GM12878 (cell line): Measurements from ENCODE around the gene DLD. TPM values are rescaled to one million over a fixed set of nuclear protein-coding genes. Genes with fewer than 3 reads are reported as not detected.

Experiments
- ATAC-seq: fragments of 200-7000 bp; cut with Tn5 transposase; 3 replicates; pipeline ENCODE4 v1.9.1; 2020; ENCODE audit warnings: mild to moderate bottlenecking, moderate library complexity
- BruUV-seq: library from RNA; stranded (reverse); fragments of 400-500 nt; replicated peaks from 2 replicates; lab custom pipeline; 2021; lab: Mats Ljungman, UMichigan
- CTCF ChIA-PET: fragments of 300-600 bp; sonication (Branson Sonifier 250); formaldehyde crosslinking; extraction: SDS; loops from one replicate; lab custom pipeline; 2021; ENCODE audit warnings: inconsistent platforms; lab: Yijun Ruan, JAX
- POLR2A ChIA-PET: fragments of 350-600 bp; formaldehyde crosslinking; extraction: SDS; loops from one replicate; lab custom pipeline; 2021; ENCODE audit warnings: inconsistent platforms; lab: Charles Lee
- RAD21 ChIA-PET: fragments of 300-600 bp; sonication (Branson Sonifier 250); formaldehyde crosslinking; loops from one replicate; lab custom pipeline; 2023; ENCODE audit warnings: antibody characterized with exemption; ENCODE audit not compliant: unreplicated experiment; lab: Charles Lee
- SMC1A ChIA-PET: fragments of 300-600 bp; sonication (Branson Sonifier 250); formaldehyde crosslinking; loops from one replicate; lab custom pipeline; 2023; ENCODE audit not compliant: unreplicated experiment, uncharacterized antibody; lab: Charles Lee
- DNase-seq: peaks from one replicate; pipeline ENCODE4 v3.0.0-alpha.2; 2011; ENCODE audit warnings: low read depth, low spot score
- FAIRE-seq: peaks from 3 replicates; lab custom pipeline; 2011; peaks lifted over from hg19 to GRCh38; lab: Jason Lieb, UNC
- H2AFZ ChIP-seq: 2 replicates; pipeline ENCODE4 v1.6.0; 2011; ENCODE audit warnings: low read depth, low read length, control low read depth; ENCODE audit not compliant: control insufficient read depth
- H3K27ac ChIP-seq: 2 replicates; pipeline ENCODE4 v1.5.1; 2011; ENCODE audit warnings: control low read depth; ENCODE audit not compliant: control insufficient read depth, insufficient read depth
- H3K27me3 ChIP-seq, 2 experiments: replicated peaks in 1 of 2; 2 replicates each; pipeline versions ENCODE4 v1.6.0 to v1.6.1; 2011; ENCODE audit warnings: low read length in 1 of 2; ENCODE audit not compliant: control insufficient read depth in 2 of 2, insufficient read depth in 2 of 2
- H3K36me3 ChIP-seq, 2 experiments: 2 replicates each; pipeline ENCODE4 v1.5.1; 2011; ENCODE audit warnings: low read length in 1 of 2; ENCODE audit not compliant: control insufficient read depth in 2 of 2, insufficient read depth in 2 of 2
- H3K4me1 ChIP-seq: 2 replicates; pipeline ENCODE4 v1.6.1; 2011; ENCODE audit warnings: mild to moderate bottlenecking, low read length, moderate library complexity, mixed read lengths; ENCODE audit not compliant: control insufficient read depth, insufficient read depth
- H3K4me2 ChIP-seq: 2 replicates; pipeline ENCODE4 v1.6.0; 2011; ENCODE audit warnings: control low read depth; ENCODE audit not compliant: control insufficient read depth, insufficient read depth
- H3K4me3 ChIP-seq: fragments of 200-600 bp; sonication (generic); 2 replicates; pipeline ENCODE4 v1.5.1; 2016
- H3K79me2 ChIP-seq: 2 replicates; pipeline ENCODE4 v1.6.0; 2011; ENCODE audit warnings: low read length; ENCODE audit not compliant: control insufficient read depth, insufficient read depth
- H3K9ac ChIP-seq: 2 replicates; pipeline ENCODE4 v1.8.0; 2011; ENCODE audit warnings: low read length, control low read depth, mixed read lengths; ENCODE audit not compliant: control insufficient read depth, insufficient read depth
- H3K9me3 ChIP-seq: replicated peaks from 3 replicates; pipeline ENCODE4 v1.5.1; 2011; ENCODE audit warnings: mild to moderate bottlenecking, low read length; ENCODE audit not compliant: control insufficient read depth, insufficient read depth
- H4K20me1 ChIP-seq: 2 replicates; pipeline ENCODE4 v1.6.0; 2011; ENCODE audit not compliant: control insufficient read depth, insufficient read depth
- ATF7 ChIP-seq: fragments of 450-650 bp; IDR thresholded peaks from 2 replicates; pipeline ENCODE4 v1.6.1; 2016; ENCODE audit warnings: low read depth, mild to moderate bottlenecking
- BACH1 ChIP-seq: fragments of 450-650 bp; IDR thresholded peaks from 2 replicates; pipeline ENCODE4 v1.6.1; 2017; ENCODE audit warnings: mild to moderate bottlenecking, borderline replicate concordance
- CEBPB ChIP-seq, 2 experiments: fragments of 150-350 bp in 1 of 2; IDR thresholded peaks; 2 replicates each; pipeline ENCODE4 v1.6.1; 2012 to 2014; ENCODE audit warnings: low read depth in 2 of 2, low read length in 2 of 2, borderline replicate concordance in 1 of 2, inconsistent platforms in 1 of 2
- CHD2 ChIP-seq: IDR thresholded peaks from 2 replicates; pipeline ENCODE4 v1.6.1; 2011; ENCODE audit warnings: low read depth, low read length, improper control_type of control experiment, borderline replicate concordance
- GATAD2B ChIP-seq: fragments of 450-650 bp; conservative IDR thresholded peaks from 2 replicates; pipeline ENCODE4 v1.6.1; 2017; ENCODE audit warnings: low read depth, mild to moderate bottlenecking, moderate library complexity
- IRF4 ChIP-seq: IDR thresholded peaks from 2 replicates; pipeline ENCODE4 v1.6.1; 2011; ENCODE audit warnings: low read depth, low read length
- JUND ChIP-seq: IDR thresholded peaks from 2 replicates; pipeline ENCODE4 v1.6.1; 2012; ENCODE audit warnings: low read depth, mild to moderate bottlenecking, low read length, improper control_type of control experiment, moderate library complexity
- MEF2A ChIP-seq: IDR thresholded peaks from 2 replicates; pipeline ENCODE4 v1.6.1; 2011; ENCODE audit warnings: low read depth, mild to moderate bottlenecking, low read length, moderate library complexity; ENCODE audit not compliant: insufficient read depth
- MYB ChIP-seq: fragments of 150-350 bp; IDR thresholded peaks from 2 replicates; pipeline ENCODE4 v1.6.1; 2014; ENCODE audit warnings: mild to moderate bottlenecking, low read depth, low read length, borderline replicate concordance
- POLR2AphosphoS2 ChIP-seq: IDR thresholded peaks from 2 replicates; pipeline ENCODE4 v1.6.1; 2011; ENCODE audit warnings: low read depth, mild to moderate bottlenecking, low read length, improper control_type of control experiment, moderate library complexity
- POLR2AphosphoS5 ChIP-seq: IDR thresholded peaks from 2 replicates; pipeline ENCODE4 v1.6.1; 2011; ENCODE audit warnings: mild to moderate bottlenecking, low read length, inconsistent platforms
- POU2F2 ChIP-seq: IDR thresholded peaks from 3 replicates; pipeline ENCODE4 v1.6.1; 2011; ENCODE audit warnings: low read depth, mild to moderate bottlenecking, low read length, borderline replicate concordance
- RFX5 ChIP-seq: IDR thresholded peaks from 2 replicates; pipeline ENCODE4 v1.6.1; 2011; ENCODE audit warnings: low read depth, low read length, improper control_type of control experiment
- SREBF2 ChIP-seq: IDR thresholded peaks from 2 replicates; pipeline ENCODE4 v1.6.1; 2012; ENCODE audit warnings: mild to moderate bottlenecking, low read length
- TARDBP ChIP-seq: IDR thresholded peaks from 2 replicates; pipeline ENCODE4 v1.6.1; 2016; ENCODE audit warnings: borderline replicate concordance
- TCF12 ChIP-seq: IDR thresholded peaks from 2 replicates; pipeline ENCODE4 v1.6.1; 2011; ENCODE audit warnings: low read depth, mild to moderate bottlenecking, low read length
- ZBED1 ChIP-seq: IDR thresholded peaks from 2 replicates; pipeline ENCODE4 v1.6.1; 2016; ENCODE audit warnings: borderline replicate concordance
- ZNF622 ChIP-seq: fragments of 450-650 bp; IDR thresholded peaks from 2 replicates; pipeline ENCODE4 v1.6.1; 2017; ENCODE audit warnings: mild to moderate bottlenecking, inconsistent platforms
- WGBS: methylation state at CpG from one replicate; pipeline ENCODE4 v1.1.6; 2016; ENCODE audit warnings: low lambda C conversion rate; ENCODE audit not compliant: insufficient replicate concordance, insufficient coverage; ENCODE audit errors: missing lambda C conversion rate; 5-methylcytosine and 5-hydroxymethylcytosine counted together
- in situ Hi-C: fragments of 300-500 bp; cut with MboI; formaldehyde crosslinking; loops from 9 replicates; pipeline ENCODE4 v1.14.3; 2018; ENCODE audit warnings: mixed read lengths
- intact Hi-C: fragments of 100-400 bp; cut with micrococcal nuclease; formaldehyde crosslinking; loops from one replicate; pipeline ENCODE4 v1.14.2; 2022; ENCODE audit not compliant: unreplicated experiment
- polyA plus RNA-seq, 11 experiments: library from polyadenylated mRNA; depleted of rRNA in 4 of 11; unstranded in 6 of 11; stranded (reverse) in 5 of 11; fragments of >200 nt; fragmentation: Nextera tagmentation in 4 of 11; fragmentation: Illumina TruSeq in 1 of 11; extraction: Ambion mirVana in 4 of 11; extraction: Trizol in 1 of 11; gene quantifications; 1 replicate in 1 of 11; 2 replicates in 10 of 11; pipeline versions ENCODE4 v1.2.1 to v1.2.3, GENCODE V29; 2011 to 2016; ENCODE audit warnings: inconsistent platforms in 2 of 11, missing spikeins in 2 of 11, low read depth in 1 of 11
- total RNA-seq, 4 experiments: library from RNA; depleted of rRNA in 3 of 4; stranded (reverse); fragments of >200 nt in 3 of 4; fragmentation: Illumina TruSeq in 1 of 4; extraction: Trizol in 1 of 4; gene quantifications; 2 replicates each; pipeline versions ENCODE4 v1.2.1 to v1.2.3, GENCODE V29; 2013 to 2021
- TF ChIP-seq, protein P1 (sequence below): IDR thresholded peaks from 2 replicates; pipeline ENCODE4 v1.6.1; 2011; ENCODE audit warnings: borderline replicate concordance, low read depth, mild to moderate bottlenecking, moderate library complexity, low read length; ENCODE audit not compliant: insufficient read depth, poor library complexity, severe bottlenecking
- TF ChIP-seq, protein P2 (sequence below), 3 experiments: IDR thresholded peaks in 2 of 3; conservative IDR thresholded peaks in 1 of 3; 2 replicates each; pipeline ENCODE4 v1.5.1; 2011; ENCODE audit warnings: low read depth in 3 of 3, low read length in 3 of 3, mild to moderate bottlenecking in 3 of 3, control low read depth in 2 of 3, moderate library complexity in 2 of 3, inconsistent platforms in 1 of 3, mixed read lengths in 1 of 3; ENCODE audit not compliant: control insufficient read depth in 2 of 3, insufficient read depth in 1 of 3; ENCODE audit errors: extremely low read depth in 1 of 3

Gene DLD
- total and polyA plus RNA-seq, 10 of the 15 experiments (the other 5 are each of a cell fraction or from before 2014, with no cell fraction given), result 62.7 to 314 (median 161) TPM

GRCh38 chr7:107938456-107939250 is 47.7 kb downstream of the DLD start:
- Histone ChIP-seq H3K9me3 (no peaks in the 10 kb centered on the region), H3K79me2 (no peaks in the 10 kb centered on the region), H2AFZ (no peak overlapping the region)
- 83% methylated on average over 6 of the region's 6 CpGs for WGBS
- TF ChIP-seq JUND (no peak), POLR2AphosphoS2 (no peak), ZNF622 (no peak), ATF7 (no peak), BACH1 (no peak), TCF12 (no peak), SREBF2 (no peak), CEBPB (IDR thresholded peaks at IDR 0.05; ENCODE audit: borderline replicate concordance in 1 of 2, low read depth in 2 of 2, low read length in 2 of 2) (no peak), RFX5 (no peak), CHD2 (no peak), GATAD2B (no peak), MYB (no peak), MEF2A (no peak), IRF4 (no peak), TARDBP (no peak), ZBED1 (no peak), POLR2AphosphoS5 (no peak), POU2F2 (no peak)
- TF ChIP-seq, protein P1, sequence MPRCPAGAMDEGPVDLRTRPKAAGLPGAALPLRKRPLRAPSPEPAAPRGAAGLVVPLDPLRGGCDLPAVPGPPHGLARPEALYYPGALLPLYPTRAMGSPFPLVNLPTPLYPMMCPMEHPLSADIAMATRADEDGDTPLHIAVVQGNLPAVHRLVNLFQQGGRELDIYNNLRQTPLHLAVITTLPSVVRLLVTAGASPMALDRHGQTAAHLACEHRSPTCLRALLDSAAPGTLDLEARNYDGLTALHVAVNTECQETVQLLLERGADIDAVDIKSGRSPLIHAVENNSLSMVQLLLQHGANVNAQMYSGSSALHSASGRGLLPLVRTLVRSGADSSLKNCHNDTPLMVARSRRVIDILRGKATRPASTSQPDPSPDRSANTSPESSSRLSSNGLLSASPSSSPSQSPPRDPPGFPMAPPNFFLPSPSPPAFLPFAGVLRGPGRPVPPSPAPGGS, result no peak
- TF ChIP-seq, protein P2, sequence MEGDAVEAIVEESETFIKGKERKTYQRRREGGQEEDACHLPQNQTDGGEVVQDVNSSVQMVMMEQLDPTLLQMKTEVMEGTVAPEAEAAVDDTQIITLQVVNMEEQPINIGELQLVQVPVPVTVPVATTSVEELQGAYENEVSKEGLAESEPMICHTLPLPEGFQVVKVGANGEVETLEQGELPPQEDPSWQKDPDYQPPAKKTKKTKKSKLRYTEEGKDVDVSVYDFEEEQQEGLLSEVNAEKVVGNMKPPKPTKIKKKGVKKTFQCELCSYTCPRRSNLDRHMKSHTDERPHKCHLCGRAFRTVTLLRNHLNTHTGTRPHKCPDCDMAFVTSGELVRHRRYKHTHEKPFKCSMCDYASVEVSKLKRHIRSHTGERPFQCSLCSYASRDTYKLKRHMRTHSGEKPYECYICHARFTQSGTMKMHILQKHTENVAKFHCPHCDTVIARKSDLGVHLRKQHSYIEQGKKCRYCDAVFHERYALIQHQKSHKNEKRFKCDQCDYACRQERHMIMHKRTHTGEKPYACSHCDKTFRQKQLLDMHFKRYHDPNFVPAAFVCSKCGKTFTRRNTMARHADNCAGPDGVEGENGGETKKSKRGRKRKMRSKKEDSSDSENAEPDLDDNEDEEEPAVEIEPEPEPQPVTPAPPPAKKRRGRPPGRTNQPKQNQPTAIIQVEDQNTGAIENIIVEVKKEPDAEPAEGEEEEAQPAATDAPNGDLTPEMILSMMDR (IDR thresholded peaks at IDR 0.05 in 2 of 3, conservative IDR thresholded peaks at IDR 0.05 in 1 of 3; ENCODE audit: control insufficient read depth in 2 of 3, extremely low read depth in 1 of 3, insufficient read depth in 1 of 3, low read depth in 3 of 3, low read length in 3 of 3), result no peak
- TF ChIP-seq, all 136 proteins: peak for 0
- no peaks in the 10 kb centered on the region for H3K4me1 ChIP-seq
- no TSS peak for BruUV-seq
- ChIA-PET RAD21 (no interaction called here), POLR2A (no interaction called here), SMC1A (no interaction called here), CTCF (no interaction called here)
- H3K4me2 ChIP-seq, result no peak overlapping the region
- no peak overlapping the region for H3K27ac ChIP-seq
- intact Hi-C loops, result no loop called here
- no peaks in the 10 kb centered on the region for H3K27me3 ChIP-seq
- in situ Hi-C loops, result no loop called here
- H4K20me1 ChIP-seq, result no peaks in the 10 kb centered on the region
- no peak overlapping the region for H3K9ac ChIP-seq
- H3K36me3 ChIP-seq, result peaks cover 0 to 3% of the 10 kb centered on the region in 2 experiments; a peak in 3 of 4 replicates
- ATAC-seq, result no peak
- H3K4me3 ChIP-seq, result no peak overlapping the region
- FAIRE-seq, result no peak
- DNase-seq, result no peak
